ENCODE results near the gene SERPINA1. TPM values are rescaled to one million over a fixed set of nuclear protein-coding genes. Genes with fewer than 3 reads are reported as not detected.

SERPINA1 gene
- total and polyA plus RNA-seq, 2 of the 13 experiments (the other 11 are each of a cell fraction or from before 2014, with no cell fraction given) = 3,266 to 11,015 TPM

- TF ChIP-seq ZC3H4 (CRISPR knock-in tag; IDR thresholded peaks at IDR 0.05; ENCODE audit: borderline replicate concordance) = no peak
- TF ChIP-seq KLF16 (CRISPR knock-in tag; IDR thresholded peaks at IDR 0.05) = no peak
- TF ChIP-seq NR0B2 (CRISPR knock-in tag; IDR thresholded peaks at IDR 0.05) = peak; percentile 72; the same call in 1 of the 2 replicates
- TF ChIP-seq ZNF563 (CRISPR knock-in tag; IDR thresholded peaks at IDR 0.05) = no peak
- TF ChIP-seq ZBED4 (CRISPR knock-in tag; IDR thresholded peaks at IDR 0.05; ENCODE audit: borderline replicate concordance) = peak; percentile 24; the same call in 1 of the 2 replicates
- no peak for TF ChIP-seq SP2 (CRISPR knock-in tag; IDR thresholded peaks at IDR 0.05)
- 0 out of 2 replicates have a peak, but pooled peaks have one; percentile 5 for TF ChIP-seq RARA (CRISPR knock-in tag; IDR thresholded peaks at IDR 0.05)
- 0 out of 2 replicates have a peak, but pooled peaks have one; percentile 27 for TF ChIP-seq SP5 (CRISPR knock-in tag; IDR thresholded peaks at IDR 0.05; ENCODE audit: borderline replicate concordance, low read depth)
- TF ChIP-seq MEIS2 (CRISPR knock-in tag; IDR thresholded peaks at IDR 0.05) = no peak
- TF ChIP-seq SRSF1 (optimal IDR thresholded peaks at IDR 0.05; ENCODE audit: low read depth, low read length) = peak; percentile 80
- TF ChIP-seq ZFP41 (CRISPR knock-in tag; IDR thresholded peaks at IDR 0.05; ENCODE audit: borderline replicate concordance) = 0 out of 2 replicates have a peak, but pooled peaks have one; percentile 27
- TF ChIP-seq TFE3 (CRISPR knock-in tag; IDR thresholded peaks at IDR 0.05) = no peak
- TF ChIP-seq POLR2AphosphoS5 (IDR thresholded peaks at IDR 0.05; ENCODE audit: low read depth, low read length) = peak; percentile 12; the same call in 1 of the 2 replicates
- no peak for TF ChIP-seq LCORL (IDR thresholded peaks at IDR 0.05)
- no peak for TF ChIP-seq LCORL (CRISPR knock-in tag; IDR thresholded peaks at IDR 0.05)
- TF ChIP-seq ZNF430 (CRISPR knock-in tag; IDR thresholded peaks at IDR 0.05) = no peak
- no peak for TF ChIP-seq PREB (CRISPR knock-in tag; IDR thresholded peaks at IDR 0.05)
- TF ChIP-seq, protein P1, sequence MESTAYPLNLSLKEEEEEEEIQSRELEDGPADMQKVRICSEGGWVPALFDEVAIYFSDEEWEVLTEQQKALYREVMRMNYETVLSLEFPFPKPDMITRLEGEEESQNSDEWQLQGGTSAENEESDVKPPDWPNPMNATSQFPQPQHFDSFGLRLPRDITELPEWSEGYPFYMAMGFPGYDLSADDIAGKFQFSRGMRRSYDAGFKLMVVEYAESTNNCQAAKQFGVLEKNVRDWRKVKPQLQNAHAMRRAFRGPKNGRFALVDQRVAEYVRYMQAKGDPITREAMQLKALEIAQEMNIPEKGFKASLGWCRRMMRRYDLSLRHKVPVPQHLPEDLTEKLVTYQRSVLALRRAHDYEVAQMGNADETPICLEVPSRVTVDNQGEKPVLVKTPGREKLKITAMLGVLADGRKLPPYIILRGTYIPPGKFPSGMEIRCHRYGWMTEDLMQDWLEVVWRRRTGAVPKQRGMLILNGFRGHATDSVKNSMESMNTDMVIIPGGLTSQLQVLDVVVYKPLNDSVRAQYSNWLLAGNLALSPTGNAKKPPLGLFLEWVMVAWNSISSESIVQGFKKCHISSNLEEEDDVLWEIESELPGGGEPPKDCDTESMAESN (CRISPR knock-in tag; conservative IDR thresholded peaks at IDR 0.05) = peak; percentile 51; the same call in 1 of the 2 replicates
- TF ChIP-seq SAP130 (CRISPR knock-in tag; IDR thresholded peaks at IDR 0.05; ENCODE audit: low read depth) = peak; percentile 28; the same call in 1 of the 2 replicates
Measured at GRCh38 chr14:94385553-94386057, 2.8 kb downstream of the SERPINA1 start (continued).
